HG02970 (cell line): Measurements from ENCODE around the gene TSPAN15.

ENCODE experiments used
- ATAC-seq: cut with Tn5 transposase; IDR thresholded peaks from one replicate; pipeline ENCODE4 v1.9.1; 2021; ENCODE audit warnings: mild to moderate bottlenecking, moderate library complexity, moderate number of reproducible peaks; ENCODE audit not compliant: unreplicated experiment, low FRiP score

Gene TSPAN15

GRCh38 chr10:69464401-69464800 lies 13.1 kb downstream of the TSPAN15 start:
- ATAC-seq = no peak

DNA sequence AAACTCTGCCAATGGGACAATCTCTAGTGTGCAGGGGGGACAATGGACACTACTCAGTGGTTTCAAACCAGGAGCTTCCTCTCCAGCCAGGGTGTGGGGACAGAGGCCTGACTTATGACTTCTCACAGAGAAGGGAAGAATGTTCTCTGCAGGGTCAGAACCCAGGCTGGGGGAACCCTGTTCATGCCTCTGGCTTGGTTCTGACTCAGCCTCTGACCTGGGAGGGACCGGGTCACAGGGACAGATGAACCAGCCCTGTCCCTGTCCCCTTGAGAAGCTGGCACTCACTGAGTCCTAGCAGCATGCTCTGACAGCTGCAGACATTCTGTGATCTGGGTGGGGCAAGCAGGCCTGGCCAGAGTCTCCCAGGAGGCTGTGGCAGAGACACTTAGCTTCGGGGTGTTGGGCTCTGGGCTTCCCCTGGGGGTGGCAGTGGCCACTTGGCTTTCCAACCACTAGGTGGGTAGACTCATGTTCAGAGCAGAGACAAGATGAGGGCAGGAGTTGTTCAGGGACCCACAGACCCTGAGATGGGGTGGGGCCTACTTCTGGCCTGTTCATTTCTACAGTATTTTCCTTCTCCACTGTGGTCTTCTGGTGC lies 13.6 kb downstream of the TSPAN15 start:
- no peak for ATAC-seq

DNA sequence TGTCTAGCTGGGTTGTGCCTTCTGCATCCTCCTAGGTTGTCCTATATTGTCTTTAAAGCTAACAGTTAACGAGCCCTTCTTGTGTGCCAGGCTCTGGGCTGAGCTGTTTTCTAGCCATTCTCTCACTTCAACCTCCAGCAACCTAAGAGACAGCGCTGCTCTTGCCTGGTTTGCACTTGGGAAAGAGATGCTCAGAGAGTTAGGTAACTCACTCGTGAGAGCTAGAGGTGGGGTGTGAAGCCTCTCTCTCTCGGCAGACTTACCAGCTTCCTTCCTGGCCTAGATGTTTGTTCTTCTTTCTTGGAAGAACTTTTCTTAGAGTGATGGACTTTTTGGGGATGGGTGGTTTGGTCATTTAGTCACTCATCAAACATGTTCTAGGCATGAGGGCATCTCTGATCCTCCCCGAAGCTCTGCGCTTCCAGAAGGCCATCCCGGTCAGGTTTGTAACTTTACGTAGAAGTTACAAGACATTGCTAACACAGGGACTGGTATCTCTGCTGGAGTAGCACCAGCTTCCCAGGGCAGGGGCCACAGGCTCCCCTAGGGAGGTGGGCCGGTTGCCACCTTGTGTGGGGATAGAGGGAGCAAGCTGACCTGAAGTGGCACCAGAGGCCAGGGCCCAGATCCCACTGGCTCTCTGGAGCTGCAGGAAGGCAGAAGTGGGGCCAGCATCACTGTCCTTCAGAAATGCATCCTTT lies 14.3 kb downstream of the TSPAN15 start:
- ATAC-seq = no peak

DNA sequence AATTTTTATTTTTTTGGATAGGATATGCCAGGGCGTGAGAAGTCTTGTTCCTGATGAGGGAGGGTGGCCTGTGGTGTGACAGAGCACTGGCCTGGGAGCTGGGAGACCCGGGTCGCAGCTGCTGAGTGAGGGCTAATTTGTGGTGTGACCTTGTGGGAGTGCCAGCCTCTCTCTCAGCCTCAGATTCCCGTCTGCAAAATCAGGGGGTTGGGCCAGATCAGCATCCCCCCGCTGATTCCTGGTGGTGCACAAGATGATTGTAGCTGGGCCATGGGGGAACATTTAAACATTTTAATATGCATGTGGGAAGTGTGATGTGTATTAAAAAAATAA lies 14.9 kb downstream of the TSPAN15 start:
- no peak for ATAC-seq

- ATAC-seq = no peak
These were observed 15.4 kb downstream of the TSPAN15 start for GRCh38 chr10:69466689-69467088.

- ATAC-seq = no peak
These were observed 16.9 kb downstream of the TSPAN15 start for GRCh38 chr10:69467928-69468750.

DNA sequence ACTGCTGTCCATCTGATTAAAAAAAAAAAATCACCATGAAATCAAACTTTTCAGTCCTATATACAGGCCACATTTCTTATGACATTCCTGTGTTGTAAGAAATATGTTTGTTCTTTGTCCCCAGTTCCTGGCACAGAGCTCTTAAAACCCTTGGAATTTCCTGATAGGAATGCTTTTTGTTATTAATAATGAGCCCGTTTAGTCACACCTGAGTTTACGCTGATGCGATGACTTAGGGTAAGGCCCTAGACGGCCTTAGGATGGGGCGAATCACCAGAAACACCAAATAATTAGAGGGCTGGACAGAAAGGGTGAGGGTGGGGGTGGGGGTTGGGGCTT lies 17.5 kb downstream of the TSPAN15 start:
- ATAC-seq = no peak

- no peak for ATAC-seq
These were observed 18.7 kb downstream of the TSPAN15 start for GRCh38 chr10:69469976-69470375.

GRCh38 chr10:69470463-69471384 lies 19.5 kb downstream of the TSPAN15 start:
- ATAC-seq = no peak

- no peak for ATAC-seq
These were observed 20.9 kb downstream of the TSPAN15 start for GRCh38 chr10:69472142-69472541.

GRCh38 chr10:69472544-69472943 lies 21.3 kb downstream of the TSPAN15 start:
- ATAC-seq = no peak

DNA sequence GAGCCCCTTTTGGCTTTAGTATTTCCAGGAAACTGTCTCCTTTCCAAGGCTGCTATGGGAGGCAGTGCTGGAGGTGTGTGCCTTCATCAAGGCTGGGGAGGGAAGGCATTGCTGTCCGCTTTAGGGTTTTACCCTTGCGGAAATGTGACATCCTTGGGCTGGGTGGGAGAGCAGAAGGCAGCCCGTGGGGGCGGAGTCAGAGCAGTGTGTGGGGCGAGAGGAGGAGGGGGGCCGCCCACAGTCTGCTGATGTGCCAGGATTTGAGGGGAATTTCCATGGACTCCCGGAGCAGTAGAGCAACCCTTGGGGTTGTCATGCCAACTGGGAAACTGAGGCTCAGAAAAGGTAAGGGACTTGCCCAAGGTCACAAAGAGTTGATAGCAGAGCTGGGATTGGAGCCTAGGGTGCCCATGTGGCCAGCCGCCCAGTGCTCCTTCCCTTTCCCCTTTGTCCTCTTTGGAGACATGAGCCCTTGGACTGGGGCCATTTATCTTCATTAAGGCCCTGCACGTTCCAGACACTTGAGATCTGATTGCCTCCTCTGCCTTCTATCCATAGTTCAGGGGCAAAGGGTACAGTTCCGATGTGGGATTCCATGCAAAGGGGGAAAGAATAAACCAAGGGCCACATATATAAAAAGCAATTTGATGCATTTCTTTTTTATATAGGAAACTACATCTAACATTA lies 22.2 kb downstream of the TSPAN15 start:
- ATAC-seq = no peak

- ATAC-seq = no peak
These were observed 23.6 kb downstream of the TSPAN15 start for GRCh38 chr10:69474742-69475432.

- ATAC-seq = no peak
These were observed 24.2 kb downstream of the TSPAN15 start for GRCh38 chr10:69475433-69475830.

- no peak for ATAC-seq
These were observed 26.8 kb downstream of the TSPAN15 start for GRCh38 chr10:69477968-69478597.

DNA sequence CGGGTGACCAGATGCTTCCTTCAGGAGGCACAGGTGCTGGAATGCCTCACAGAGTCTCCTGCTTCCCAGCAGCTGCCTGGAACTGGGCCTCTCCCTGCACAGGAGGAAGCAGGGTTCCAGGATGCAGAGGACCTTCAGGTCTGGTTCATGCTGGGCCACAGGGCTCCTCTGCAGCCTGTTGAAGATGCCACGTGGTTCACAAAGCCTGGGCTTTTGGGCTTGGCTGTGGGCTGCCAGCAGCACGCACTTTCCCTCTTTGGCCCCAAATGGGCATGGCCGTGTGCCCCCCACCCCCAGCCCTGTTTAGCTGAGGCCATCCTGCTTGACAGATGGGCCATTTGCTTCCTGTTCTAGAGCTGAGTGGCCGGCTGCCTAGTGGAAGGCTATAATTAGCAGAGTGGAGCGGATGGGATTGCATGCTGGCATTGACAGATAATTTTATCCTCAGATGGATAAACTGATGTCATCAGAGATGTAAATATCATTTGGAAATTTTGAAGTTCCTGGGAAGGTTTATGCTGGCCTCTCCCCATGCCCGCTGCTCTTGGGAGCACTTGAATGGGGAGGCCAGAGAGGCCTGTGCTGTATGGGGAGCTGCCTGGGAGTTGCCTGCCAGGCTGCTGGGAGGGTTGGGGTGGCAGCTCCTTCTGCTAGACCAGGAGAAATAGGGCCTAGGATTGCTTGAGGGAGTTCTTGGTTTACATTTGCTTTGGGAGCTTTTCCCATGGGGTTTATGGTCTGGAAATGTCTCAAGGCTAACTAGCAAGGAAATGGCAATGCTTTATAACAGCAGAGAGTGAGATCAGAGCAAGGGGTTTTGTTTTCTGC lies 28.2 kb downstream of the TSPAN15 start:
- no peak for ATAC-seq

GRCh38 chr10:69480068-69480412 lies 28.8 kb downstream of the TSPAN15 start:
- ATAC-seq = no peak

DNA sequence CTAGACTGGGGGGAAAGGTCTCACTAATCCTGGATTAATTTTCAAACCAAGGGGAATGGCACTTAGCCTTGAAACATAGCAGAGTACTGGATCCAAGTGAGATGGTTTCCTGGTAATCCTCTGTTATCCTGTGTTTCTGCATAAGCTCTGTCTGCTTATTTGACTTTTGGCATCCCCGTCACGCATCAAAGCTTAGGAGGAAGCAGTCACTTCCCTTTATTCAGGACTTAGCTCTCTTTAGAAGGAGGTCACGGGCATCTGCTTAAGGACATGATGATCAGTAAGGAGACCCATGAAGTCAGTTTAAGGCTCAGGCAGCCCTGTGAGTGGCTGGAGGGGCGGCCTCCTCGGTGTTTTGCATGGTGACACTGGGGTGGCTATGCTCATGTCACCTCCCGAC lies 30.0 kb downstream of the TSPAN15 start:
- no peak for ATAC-seq
